Right cardiac atrium (tissue), 5 donors: ENCODE results near the gene CD302. TPM values are rescaled to one million over a fixed set of nuclear protein-coding genes. Genes with fewer than 3 reads are reported as not detected.
"Not testable (repeated sequence)": the region's sequence is repeated elsewhere in the genome, so short reads cannot be mapped to it uniquely, and the experiment has no call there.

Source experiments
- ATAC-seq, 2 donors: fragments of 200-7000 bp; cut with Tn5 transposase; one replicate each; pipeline versions ENCODE4 v1.8.0 to v1.9.1; 2020; ENCODE audit warnings: moderate library complexity in 2 of 2, mild to moderate bottlenecking in 1 of 2
- DNase-seq, 3 donors: peaks; one replicate each; pipeline ENCODE4 v3.0.0-alpha.2; 2020
- H3K27ac ChIP-seq: one replicate; pipeline ENCODE4 v1.5.1; 2013; ENCODE audit warnings: mild to moderate bottlenecking, low read length, control low read depth, moderate library complexity
- H3K27me3 ChIP-seq: one replicate; pipeline ENCODE4 v1.6.1; 2013; ENCODE audit not compliant: control insufficient read depth, insufficient read depth
- H3K4me1 ChIP-seq: one replicate; pipeline ENCODE4 v1.6.1; 2013; ENCODE audit warnings: low read length; ENCODE audit not compliant: control insufficient read depth, insufficient read depth
- H3K4me3 ChIP-seq: one replicate; pipeline ENCODE4 v1.5.1; 2013; ENCODE audit warnings: low read length, control low read depth
- H3K9me3 ChIP-seq: one replicate; pipeline ENCODE4 v1.6.1; 2013; ENCODE audit warnings: low read length; ENCODE audit not compliant: control insufficient read depth
- WGBS: extraction: QIAGEN DNeasy Blood & Tissue Kit; methylation state at CpG from one replicate; pipeline ENCODE4 v1.1.7; 2013; 5-methylcytosine and 5-hydroxymethylcytosine counted together
- intact Hi-C, 4 donors: fragments of 100-400 bp; cut with DNase I; formaldehyde crosslinking; loops; one replicate each; pipeline versions ENCODE4 v1.11.0 to v1.14.0; 2022 to 2023
- polyA plus RNA-seq: library from polyadenylated mRNA; stranded (reverse); fragments of 200-250 nt; gene quantifications from one replicate; pipeline ENCODE4 v1.2.3, GENCODE V29; 2013
- total RNA-seq, 4 donors: library from RNA; stranded (reverse); fragmentation: NEBNext Ultra II Directional; extraction: Animal tissue kit (Norgen Biotek cat#: 25700); gene quantifications; one replicate each; pipeline ENCODE4 v1.2.1, GENCODE V29; 2021
- donor health status: healthy with polysubstance abuse.
- donor health status: DM: no; HTN: yes; CAD: no.
- donor health status: DM: no; HTN: no; CAD: no.
- donor health status: DM: no; HTN: yes; CAD: no; lungs with severe emphysema.
- donor health status: DM: yes; HTN: yes; CAD: no.

CD302 gene
- total and polyA plus RNA-seq, 5 donors, result 23.8 to 33.7 (median 28.8) TPM

DNA sequence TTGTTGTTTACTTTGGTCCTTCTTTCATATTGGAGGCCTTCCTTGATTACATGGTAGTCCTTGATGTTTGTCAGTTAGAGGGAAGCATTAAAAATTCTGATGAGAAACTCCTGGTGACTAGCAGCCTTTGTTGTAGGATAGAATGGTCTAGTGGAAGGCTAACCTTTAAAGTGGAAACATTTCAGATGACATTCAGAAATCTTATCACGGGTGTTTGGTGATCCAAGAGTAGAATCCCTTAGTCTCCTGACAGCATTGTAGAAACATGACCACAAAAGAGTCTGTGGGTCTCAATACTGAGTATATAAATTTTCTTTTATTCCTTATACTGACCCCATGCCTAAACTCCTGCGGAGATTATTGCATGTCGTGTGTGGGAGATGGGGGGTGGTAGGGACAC lies 72.3 kb downstream of the CD302 start:
- no peak for DNase-seq
- no peaks in the 10 kb centered on the region for H3K27me3 ChIP-seq
- no peak overlapping the region for H3K4me3 ChIP-seq
- WGBS, result 78% methylated on average over 3 of the region's 3 CpGs
- H3K4me1 ChIP-seq, result peaks cover 3% of the 10 kb centered on the region
- intact Hi-C loops, result no loop called here
- ATAC-seq, result peak in 1 of 2 donors; percentile 52
- H3K27ac ChIP-seq, result no peak overlapping the region
- no peaks in the 10 kb centered on the region for H3K9me3 ChIP-seq

DNA sequence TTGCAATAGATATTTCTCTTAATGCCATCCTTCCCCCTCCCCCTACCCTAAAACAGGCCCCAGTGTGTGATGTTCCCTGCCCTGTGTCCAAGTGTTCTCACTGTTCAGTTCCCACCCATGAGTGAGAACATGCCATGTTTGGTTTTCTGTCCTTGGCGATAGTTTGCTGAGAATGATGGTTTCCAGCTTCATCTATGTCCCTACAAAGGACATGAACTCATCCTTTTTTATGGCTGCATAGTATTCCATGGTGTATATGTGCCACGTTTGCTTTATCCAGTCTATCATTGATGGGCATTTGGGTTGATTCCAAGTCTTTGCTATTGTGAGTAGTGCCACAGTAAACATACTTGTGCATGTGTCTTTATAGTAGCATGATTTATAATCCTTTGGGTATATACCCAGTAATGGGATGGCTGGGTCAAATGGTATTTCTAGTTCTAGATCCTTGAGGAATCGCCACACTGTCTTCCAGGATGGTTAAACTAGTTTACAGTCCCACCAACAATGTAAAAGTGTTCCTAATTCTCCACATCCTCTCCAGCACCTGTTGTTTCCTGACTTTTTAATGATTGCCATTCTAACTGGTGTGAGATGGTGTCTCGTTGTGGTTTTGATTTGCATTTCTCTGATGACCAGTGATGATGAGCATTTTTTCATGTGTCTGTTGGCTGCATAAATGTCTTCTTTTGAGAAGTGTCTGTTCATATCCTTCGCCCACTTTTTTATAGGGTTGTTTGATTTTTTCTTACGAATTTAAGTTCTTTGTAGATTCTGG lies 73.0 kb downstream of the CD302 start:
- intact Hi-C loops, H3K4me3 ChIP-seq, H3K4me1 ChIP-seq, ATAC-seq, H3K27me3 ChIP-seq, H3K9me3 ChIP-seq, H3K27ac ChIP-seq, DNase-seq: not testable (repeated sequence)
- 79% methylated on average over 6 of the region's 6 CpGs for WGBS

DNA sequence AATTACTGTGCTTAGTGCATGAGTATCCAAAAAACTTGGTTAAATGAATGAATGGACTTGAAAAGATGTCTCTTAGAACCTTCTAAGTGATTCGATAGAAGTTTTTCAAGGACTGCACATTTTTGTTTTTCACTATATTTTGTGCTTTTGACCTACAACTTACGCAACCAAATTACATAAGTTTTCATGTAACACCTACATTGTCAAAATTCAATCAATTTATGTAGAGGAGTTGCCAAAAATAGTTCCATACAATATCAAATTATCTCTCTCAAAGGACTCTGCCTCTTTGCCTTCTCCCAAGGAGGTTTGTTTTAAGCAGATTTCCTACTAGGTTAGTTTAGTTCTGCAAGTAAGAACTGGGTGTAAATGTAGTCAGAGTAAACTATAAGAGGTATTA lies 75.4 kb downstream of the CD302 start:
- H3K4me1 ChIP-seq, result peaks cover 3% of the 10 kb centered on the region
- no peaks in the 10 kb centered on the region for H3K27me3 ChIP-seq
- intact Hi-C loops, result no loop called here

DNA sequence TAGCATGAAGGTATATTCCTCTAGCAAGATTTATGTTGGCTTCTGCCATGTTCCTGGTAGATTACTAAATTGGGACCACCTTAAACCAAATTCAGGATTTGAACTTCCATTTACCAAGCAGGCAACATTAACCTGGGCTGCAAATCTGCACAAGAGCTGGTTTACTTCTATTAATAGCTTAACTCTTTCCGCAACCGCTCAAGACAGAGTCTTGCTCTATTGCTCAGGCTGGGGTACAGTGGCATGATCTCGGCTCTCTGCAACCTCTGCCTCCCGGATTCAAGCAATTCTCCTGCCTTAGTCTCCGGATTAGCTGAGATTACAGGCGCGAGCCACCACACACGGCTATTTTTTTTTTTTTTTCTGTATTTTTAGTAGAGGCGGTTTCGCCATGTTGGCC lies 77.3 kb downstream of the CD302 start:
- DNase-seq (no peak), ATAC-seq (no peak)
- no peaks in the 10 kb centered on the region for H3K27me3 ChIP-seq
- peaks cover 5% of the 10 kb centered on the region for H3K4me1 ChIP-seq
- H3K9me3 ChIP-seq, result no peaks in the 10 kb centered on the region
- no peak overlapping the region for H3K4me3 ChIP-seq
- intact Hi-C loops, result no loop called here
- WGBS, result 87% methylated on average over 10 of the region's 10 CpGs
- no peak overlapping the region for H3K27ac ChIP-seq

More for the DNA sequence above, 75.4 kb downstream of the CD302 start:
- DNase-seq, result no peak
- H3K9me3 ChIP-seq, result no peaks in the 10 kb centered on the region
- no peak overlapping the region for H3K27ac ChIP-seq
- H3K4me3 ChIP-seq, result no peak overlapping the region
- no peak for ATAC-seq
- 91% methylated on average over 2 of the region's 2 CpGs for WGBS

Other genes starting within 250 kb of the CD302 start
- gene BAZ2B, start 181.7 kb downstream of the CD302 start, total RNA-seq, result 10 to 100 TPM; 34.8 to 43.2 (median 41.8) TPM
- 16.1 TPM for gene BAZ2B, start 181.7 kb downstream of the CD302 start, polyA plus RNA-seq
- 10 to 100 TPM; 70.0 to 85.4 (median 74.9) TPM for gene MARCHF7, start 85.7 kb downstream of the CD302 start, total RNA-seq
- gene MARCHF7, start 85.7 kb downstream of the CD302 start, polyA plus RNA-seq, result 33.6 TPM
- gene LY75, start 106.5 kb upstream of the CD302 start, total RNA-seq, result 1 to 10 TPM in 3 of 4 donors, under 1 TPM in 1; 0.89 to 1.6 (median 1.1) TPM
- 0.66 TPM for gene LY75, start 106.5 kb upstream of the CD302 start, polyA plus RNA-seq